Measurements from ENCODE around the gene PTPRK.

- TF ChIP-seq ZC3H10 (CRISPR knock-in tag; IDR thresholded peaks at IDR 0.05) (no peak), CSDC2 (CRISPR knock-in tag; IDR thresholded peaks at IDR 0.05) (no peak), ZNF8 (CRISPR knock-in tag; IDR thresholded peaks at IDR 0.05) (no peak), GLIS3 (CRISPR knock-in tag; IDR thresholded peaks at IDR 0.05) (no peak), ZFP3 (CRISPR knock-in tag; IDR thresholded peaks at IDR 0.05) (no peak), PPARA (CRISPR knock-in tag; IDR thresholded peaks at IDR 0.05; ENCODE audit: borderline replicate concordance) (no peak), OSR1 (CRISPR knock-in tag; IDR thresholded peaks at IDR 0.05) (no peak), TSHZ2 (CRISPR knock-in tag; IDR thresholded peaks at IDR 0.05) (no peak), ARNTL (CRISPR knock-in tag; IDR thresholded peaks at IDR 0.05; ENCODE audit: borderline replicate concordance, low read depth) (no peak), TOX (CRISPR knock-in tag; IDR thresholded peaks at IDR 0.05; ENCODE audit: borderline replicate concordance) (no peak)
Observed at GRCh38 chr6:128343706-128344105, 176.7 kb downstream of the PTPRK start.

Measured in SK-N-SH treated with all-trans-retinoic acid at 6 μM for 48 hours (cell line).